Panc1 (cell line): ENCODE data around the gene BRD3. TPM values are rescaled to one million over a fixed set of nuclear protein-coding genes. Genes with fewer than 3 reads are reported as not detected.

ENCODE experiments used
- ATAC-seq: fragments of 200-7000 bp; cut with Tn5 transposase; 2 replicates; pipeline ENCODE4 v1.9.1; 2020; ENCODE audit warnings: mild to moderate bottlenecking, moderate library complexity
- BruUV-seq: library from RNA; stranded (reverse); fragments of 400-500 nt; replicated peaks from 2 replicates; lab custom pipeline; 2021; lab: Mats Ljungman, UMichigan
- CTCF ChIA-PET: fragments of 300-600 bp; sonication (Branson Sonifier 250); formaldehyde crosslinking; loops from one replicate; lab custom pipeline; 2022; ENCODE audit warnings: antibody characterized with exemption; lab: Charles Lee
- POLR2A ChIA-PET: fragments of 300-600 bp; sonication (Branson Sonifier 250); formaldehyde crosslinking; loops from one replicate; lab custom pipeline; 2022; ENCODE audit warnings: antibody characterized with exemption; lab: Charles Lee
- DNase-seq: peaks from one replicate; pipeline ENCODE4 v3.0.0-alpha.2; 2010; ENCODE audit warnings: low read depth, low spot score
- H3K27ac ChIP-seq: 2 replicates; pipeline ENCODE4 v1.5.1; 2011; ENCODE audit warnings: mild to moderate bottlenecking, low read length, inconsistent platforms
- H3K27me3 ChIP-seq: fragments of 200-500 bp; sonication (Bioruptor generic); 2 replicates; pipeline ENCODE4 v1.6.0; 2014; ENCODE audit warnings: low read length, inconsistent platforms; ENCODE audit not compliant: control insufficient read depth, insufficient read depth
- H3K36me3 ChIP-seq: fragments of 200-500 bp; sonication (Bioruptor generic); 2 replicates; pipeline ENCODE4 v1.5.1; 2014; ENCODE audit warnings: inconsistent platforms, mild to moderate bottlenecking, low read length, moderate library complexity; ENCODE audit not compliant: control insufficient read depth, insufficient read depth
- H3K4me1 ChIP-seq: 2 replicates; pipeline ENCODE4 v1.5.1; 2011; ENCODE audit warnings: inconsistent platforms, mild to moderate bottlenecking, low read length, moderate library complexity; ENCODE audit not compliant: control insufficient read depth, insufficient read depth
- H3K4me3 ChIP-seq, 2 experiments: 2 replicates each; pipeline ENCODE4 v1.5.1; 2011 to 2012; ENCODE audit warnings: low read depth in 2 of 2, low read length in 2 of 2, mild to moderate bottlenecking in 2 of 2, inconsistent platforms in 1 of 2, moderate library complexity in 1 of 2
- H3K9me3 ChIP-seq: fragments of 200-500 bp; sonication (Bioruptor generic); 2 replicates; pipeline ENCODE4 v1.5.1; 2014; ENCODE audit warnings: low read depth, mild to moderate bottlenecking, inconsistent platforms, low read length, moderate library complexity; ENCODE audit not compliant: control insufficient read depth, insufficient read depth
- POLR2AphosphoS5 ChIP-seq: IDR thresholded peaks from 2 replicates; pipeline ENCODE4 v1.6.1; 2012; ENCODE audit warnings: mild to moderate bottlenecking, low read depth, low read length, moderate library complexity
- REST ChIP-seq, 2 experiments: IDR thresholded peaks; 2 replicates each; pipeline ENCODE4 v1.6.1; 2011 to 2012; ENCODE audit warnings: low read depth in 2 of 2, control low read depth in 1 of 2, low read length in 1 of 2, mild to moderate bottlenecking in 1 of 2, moderate library complexity in 1 of 2; ENCODE audit not compliant: insufficient read depth in 1 of 2
- SIN3A ChIP-seq: IDR thresholded peaks from 2 replicates; pipeline ENCODE4 v1.6.1; 2012; ENCODE audit warnings: low read depth, mild to moderate bottlenecking, low read length, moderate library complexity, borderline replicate concordance; ENCODE audit not compliant: insufficient read depth
- TCF7L2 ChIP-seq: IDR thresholded peaks from 2 replicates; pipeline ENCODE4 v1.6.1; 2011; ENCODE audit warnings: mild to moderate bottlenecking, low read depth, low read length, inconsistent platforms
- in situ Hi-C: cut with HindIII; loops from 2 replicates; pipeline ENCODE4 v1.10.0; 2016; ENCODE audit warnings: low sequenced_read_pairs, low pct_unique_long_range_greater_than_20kb
- intact Hi-C: fragments of 100-400 bp; cut with micrococcal nuclease; formaldehyde crosslinking; loops from one replicate; pipeline ENCODE4 v1.10.0; 2022; ENCODE audit not compliant: unreplicated experiment
- total RNA-seq: library from RNA; stranded (reverse); gene quantifications from one replicate; pipeline ENCODE4 v1.2.1, GENCODE V29; 2021; ENCODE audit not compliant: unreplicated experiment
- TF ChIP-seq, protein P1 (sequence below): fragments of 450-650 bp; IDR thresholded peaks from 2 replicates; pipeline ENCODE4 v1.5.1; 2017; ENCODE audit warnings: mild to moderate bottlenecking

Gene BRD3
- total RNA-seq, 1 experiment from 2014 or later: 27.6 TPM

DNA sequence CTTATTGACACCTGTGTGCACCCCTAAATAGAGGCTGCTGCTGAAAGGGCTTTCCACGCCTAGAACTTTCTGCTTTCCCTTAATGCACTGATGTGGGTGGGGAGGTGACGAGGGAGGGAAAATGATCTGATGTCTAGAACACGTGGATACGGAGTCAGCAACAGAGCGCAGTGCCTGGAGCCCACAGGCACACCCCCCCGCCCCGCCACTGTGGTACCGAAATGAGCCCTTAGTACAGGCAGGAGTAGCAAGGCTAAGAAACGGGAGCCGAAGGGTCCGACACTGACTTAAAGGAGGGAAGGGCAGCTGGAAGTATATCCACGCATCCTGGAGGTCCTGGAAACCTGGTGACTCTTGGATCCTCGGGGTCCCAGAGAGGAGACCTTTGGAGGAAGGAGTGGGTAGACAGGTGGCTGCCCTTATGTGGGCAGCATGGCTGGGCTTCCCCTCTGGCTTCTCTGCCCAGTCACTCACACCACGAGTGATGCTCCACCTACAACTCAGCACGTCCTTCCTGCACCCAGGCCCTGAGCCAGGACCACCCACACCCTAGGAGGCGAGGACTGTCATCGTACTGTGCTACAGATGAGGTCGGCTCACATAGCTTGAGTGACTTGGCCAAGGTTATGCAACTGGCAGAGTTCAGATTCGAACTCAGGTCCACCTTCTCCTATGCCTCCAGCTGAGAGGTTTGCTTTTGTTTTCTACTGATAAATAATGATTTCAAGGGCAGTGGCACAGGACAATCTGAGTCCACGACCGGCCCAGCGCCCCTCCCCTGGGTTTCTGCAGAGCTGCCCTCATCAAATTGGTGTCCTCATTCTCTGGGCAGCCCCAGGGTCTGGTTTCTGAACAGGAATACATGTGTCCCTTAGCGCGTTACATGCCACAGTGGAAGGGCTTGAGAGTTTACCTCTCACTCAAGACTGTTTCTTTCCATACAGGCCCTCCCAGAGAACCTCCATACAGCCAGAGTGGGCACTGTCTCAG is 71.0 kb downstream of the BRD3 start:
- CTCF ChIA-PET: interaction anchor here (0.9 kb wide), 1 partner anchor 132 kb away, joined by 7 read pairs; no protein-coding TSS in a partner anchor
- POLR2A ChIA-PET: no interaction called here
- Histone ChIP-seq H3K36me3 (no peaks in the 10 kb centered on the region), H3K27me3 (no peaks in the 10 kb centered on the region), H3K4me1 (peaks cover 11% of the 10 kb centered on the region), H3K9me3 (no peaks in the 10 kb centered on the region), H3K27ac (no peak overlapping the region), H3K4me3 (no peak overlapping the region)
- DNase-seq (no peak), ATAC-seq (no peak)
- intact Hi-C loops (no loop called here), in situ Hi-C loops (no loop called here)
- TF ChIP-seq SIN3A (no peak), POLR2AphosphoS5 (no peak)
- no TSS peak for BruUV-seq

- Histone ChIP-seq H3K4me3 (no peak overlapping the region), H3K36me3 (no peaks in the 10 kb centered on the region), H3K27me3 (no peaks in the 10 kb centered on the region), H3K27ac (no peak overlapping the region), H3K9me3 (no peaks in the 10 kb centered on the region), H3K4me1 (peaks cover 11% of the 10 kb centered on the region)
- POLR2A ChIA-PET: no interaction called here
- DNase-seq (no peak), ATAC-seq (no peak)
- intact Hi-C loops: no loop called here
- in situ Hi-C loops: no loop called here
- CTCF ChIA-PET: interaction anchor here (1.2 to 2.3 kb wide), 4 partner anchors 104 to 245 kb away, joined by 3 to 16 read pairs (median 7); no protein-coding TSS in a partner anchor
- TF ChIP-seq, protein P1, sequence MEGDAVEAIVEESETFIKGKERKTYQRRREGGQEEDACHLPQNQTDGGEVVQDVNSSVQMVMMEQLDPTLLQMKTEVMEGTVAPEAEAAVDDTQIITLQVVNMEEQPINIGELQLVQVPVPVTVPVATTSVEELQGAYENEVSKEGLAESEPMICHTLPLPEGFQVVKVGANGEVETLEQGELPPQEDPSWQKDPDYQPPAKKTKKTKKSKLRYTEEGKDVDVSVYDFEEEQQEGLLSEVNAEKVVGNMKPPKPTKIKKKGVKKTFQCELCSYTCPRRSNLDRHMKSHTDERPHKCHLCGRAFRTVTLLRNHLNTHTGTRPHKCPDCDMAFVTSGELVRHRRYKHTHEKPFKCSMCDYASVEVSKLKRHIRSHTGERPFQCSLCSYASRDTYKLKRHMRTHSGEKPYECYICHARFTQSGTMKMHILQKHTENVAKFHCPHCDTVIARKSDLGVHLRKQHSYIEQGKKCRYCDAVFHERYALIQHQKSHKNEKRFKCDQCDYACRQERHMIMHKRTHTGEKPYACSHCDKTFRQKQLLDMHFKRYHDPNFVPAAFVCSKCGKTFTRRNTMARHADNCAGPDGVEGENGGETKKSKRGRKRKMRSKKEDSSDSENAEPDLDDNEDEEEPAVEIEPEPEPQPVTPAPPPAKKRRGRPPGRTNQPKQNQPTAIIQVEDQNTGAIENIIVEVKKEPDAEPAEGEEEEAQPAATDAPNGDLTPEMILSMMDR: no peak
- TF ChIP-seq REST (IDR thresholded peaks at IDR 0.05; ENCODE audit: insufficient read depth in 1 of 2, low read depth in 2 of 2, low read length in 1 of 2) (no peak), POLR2AphosphoS5 (no peak), SIN3A (no peak), TCF7L2 (no peak)
- BruUV-seq: no TSS peak
These were observed 72.6 kb downstream of the BRD3 start for GRCh38 chr9:133995012-133995896.
